Mesodermal cell (in vitro differentiated cells): ENCODE data around the gene LRRC9.
"Not testable (repeated sequence)": the region's sequence is repeated elsewhere in the genome, so short reads cannot be mapped to it uniquely, and the experiment has no call there.

Source experiments
- H3K27ac ChIP-seq: 2 replicates; pipeline ENCODE4 v1.7.0; 2013; ENCODE audit warnings: mild to moderate bottlenecking, low read depth, low read length, moderate library complexity; ENCODE audit not compliant: severe bottlenecking
- H3K36me3 ChIP-seq: 2 replicates; pipeline ENCODE4 v1.7.1; 2013; ENCODE audit warnings: mild to moderate bottlenecking, low read length, moderate library complexity; ENCODE audit not compliant: control insufficient read depth, insufficient read depth
- H3K4me1 ChIP-seq: one replicate; pipeline ENCODE4 v1.7.1; 2013; ENCODE audit warnings: mild to moderate bottlenecking, low read length; ENCODE audit not compliant: insufficient read depth, control insufficient read depth, poor library complexity, severe bottlenecking
- H3K4me3 ChIP-seq: 2 replicates; pipeline ENCODE4 v1.7.0; 2013; ENCODE audit warnings: low read length, control low read depth, mild to moderate bottlenecking; ENCODE audit not compliant: insufficient read depth, poor library complexity, severe bottlenecking; ENCODE audit errors: extremely low read depth
- H3K9me3 ChIP-seq: 2 replicates; pipeline ENCODE4 v1.7.1; 2013; ENCODE audit warnings: mild to moderate bottlenecking, low read length, moderate library complexity; ENCODE audit not compliant: control insufficient read depth
- WGBS, 2 experiments: methylation state at CpG; one replicate each; pipeline ENCODE4 v1.1.5; 2013; ENCODE audit warnings: missing lambda C conversion rate in 2 of 2; ENCODE audit not compliant: insufficient coverage in 2 of 2; 5-methylcytosine and 5-hydroxymethylcytosine counted together

LRRC9 gene

DNA sequence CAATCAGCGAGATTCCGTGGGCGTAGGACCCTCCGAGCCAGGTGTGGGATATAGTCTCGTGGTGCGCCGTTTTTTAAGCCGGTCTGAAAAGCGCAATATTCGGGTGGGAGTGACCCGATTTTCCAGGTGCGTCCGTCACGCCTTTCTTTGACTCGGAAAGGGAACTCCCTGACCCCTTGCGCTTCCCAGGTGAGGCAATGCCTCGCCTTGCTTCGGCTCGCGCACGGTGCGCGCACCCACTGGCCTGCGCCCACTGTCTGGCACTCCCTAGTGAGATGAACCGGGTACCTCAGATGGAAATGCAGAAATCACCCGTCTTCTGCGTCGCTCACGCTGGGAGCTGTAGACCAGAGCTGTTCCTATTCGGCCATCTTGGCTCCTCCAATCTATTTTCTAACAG is 32.2 kb downstream of the LRRC9 start:
- H3K4me3 ChIP-seq, H3K4me1 ChIP-seq, H3K27ac ChIP-seq, H3K9me3 ChIP-seq, H3K36me3 ChIP-seq: not testable (repeated sequence)
- 60% methylated on average over 1 of the region's 30 CpGs; no CpG with 5 or more reads in 1 of the 2 experiments for WGBS, 2 experiments

- not testable (repeated sequence) for H3K9me3 ChIP-seq, H3K4me3 ChIP-seq, H3K4me1 ChIP-seq, H3K27ac ChIP-seq, H3K36me3 ChIP-seq
- WGBS, 2 experiments, result 65 to 74% methylated on average over 3 of the region's 4 CpGs
Observed at GRCh38 chr14:59957890-59958289, 37.9 kb downstream of the LRRC9 start.

DNA sequence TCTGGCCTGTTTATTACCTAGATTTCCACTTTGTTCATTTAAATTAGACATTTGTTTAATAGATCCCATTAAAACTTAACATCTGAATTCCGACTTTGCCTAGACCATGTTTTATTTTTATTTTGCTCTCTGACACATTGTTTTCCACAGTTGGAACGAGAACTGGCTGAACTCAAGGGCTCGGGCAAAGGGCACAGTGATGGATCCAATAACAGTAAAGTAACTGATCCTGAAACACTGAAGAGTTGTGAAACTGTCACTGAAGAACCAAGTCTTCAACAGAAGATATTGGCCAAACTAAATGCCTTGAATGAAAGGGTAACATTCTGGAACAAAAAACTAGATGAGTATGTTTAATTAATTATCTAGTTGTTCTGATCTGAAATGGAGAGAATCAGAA is 39.7 kb downstream of the LRRC9 start:
- no peaks in the 10 kb centered on the region for H3K4me1 ChIP-seq
- 85 to 94% methylated on average over 3 of the region's 3 CpGs for WGBS, 2 experiments
- H3K27ac ChIP-seq, result no peak overlapping the region
- no peak overlapping the region for H3K4me3 ChIP-seq
- H3K9me3 ChIP-seq, result no peaks in the 10 kb centered on the region
- H3K36me3 ChIP-seq, result no peaks in the 10 kb centered on the region

DNA sequence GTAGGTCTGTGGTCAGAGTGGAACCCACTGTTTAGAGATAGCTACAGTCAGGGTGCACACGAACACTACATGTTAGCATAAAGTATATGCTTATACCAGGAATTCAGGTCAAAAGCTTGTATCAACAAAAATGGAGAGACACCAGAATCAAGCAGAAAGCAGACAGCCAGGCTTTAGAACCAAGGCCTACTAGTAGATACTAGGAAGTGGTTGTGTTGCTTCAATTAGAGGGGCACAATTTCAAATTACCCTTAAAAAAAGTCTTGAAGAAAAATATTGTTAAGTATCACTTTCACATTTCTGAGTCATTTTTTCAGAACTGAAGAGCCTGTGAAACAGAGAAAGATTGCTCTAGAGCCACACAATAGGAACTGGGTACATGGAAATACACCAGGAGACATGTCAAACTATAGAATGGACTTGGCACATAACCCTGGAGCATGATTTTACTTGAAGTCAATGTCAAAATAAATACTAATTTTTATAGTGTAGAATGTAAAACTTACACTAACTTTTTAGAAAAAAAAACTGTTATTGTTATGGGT is 41.6 kb downstream of the LRRC9 start:
- Histone ChIP-seq H3K4me3 (no peak overlapping the region), H3K4me1 (no peaks in the 10 kb centered on the region), H3K9me3 (no peaks in the 10 kb centered on the region), H3K27ac (no peak overlapping the region), H3K36me3 (no peaks in the 10 kb centered on the region)
- no CpG with 5 or more reads among the region's 1 CpG for WGBS, 2 experiments

GRCh38 chr14:59964251-59965007 is 44.5 kb downstream of the LRRC9 start:
- Histone ChIP-seq H3K27ac (no peak overlapping the region), H3K9me3 (no peaks in the 10 kb centered on the region), H3K4me1 (no peaks in the 10 kb centered on the region), H3K36me3 (no peaks in the 10 kb centered on the region), H3K4me3 (no peak overlapping the region)
- WGBS, 2 experiments, result 75 to 86% methylated on average over 2 to 3 of the region's 5 CpGs

DNA sequence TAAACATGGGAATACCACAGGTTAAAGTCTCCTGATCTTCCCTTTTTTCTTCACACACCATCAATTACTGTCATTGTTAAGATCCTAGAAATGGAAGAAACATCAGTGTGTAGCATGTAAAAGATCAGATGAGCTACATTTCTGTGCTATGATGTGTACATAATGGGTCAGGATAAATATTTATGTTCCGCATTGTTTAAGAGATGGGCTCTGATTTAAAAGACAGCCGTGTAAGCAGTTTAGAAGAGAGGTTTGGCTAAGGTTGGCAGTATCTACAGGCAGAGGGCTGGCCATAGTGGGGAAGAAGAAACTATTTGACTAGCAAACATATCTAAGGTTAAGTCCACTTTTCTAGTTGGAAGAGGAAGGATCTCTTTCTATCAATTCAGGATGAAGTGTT is 49.4 kb downstream of the LRRC9 start:
- Histone ChIP-seq H3K9me3 (no peaks in the 10 kb centered on the region), H3K4me3 (no peak overlapping the region), H3K4me1 (no peaks in the 10 kb centered on the region), H3K36me3 (no peaks in the 10 kb centered on the region), H3K27ac (no peak overlapping the region)
- WGBS, 2 experiments, result 82 to 94% methylated on average over 2 of the region's 2 CpGs

- Histone ChIP-seq H3K9me3 (no peaks in the 10 kb centered on the region), H3K36me3 (no peaks in the 10 kb centered on the region), H3K27ac (no peak overlapping the region), H3K4me3 (no peak overlapping the region), H3K4me1 (no peaks in the 10 kb centered on the region)
Observed at GRCh38 chr14:59981564-59981963, 61.6 kb downstream of the LRRC9 start.

GRCh38 chr14:59983048-59983447 is 63.1 kb downstream of the LRRC9 start:
- Histone ChIP-seq H3K36me3 (no peaks in the 10 kb centered on the region), H3K9me3 (no peaks in the 10 kb centered on the region), H3K4me1 (no peaks in the 10 kb centered on the region), H3K27ac (no peak overlapping the region), H3K4me3 (no peak overlapping the region)

DNA sequence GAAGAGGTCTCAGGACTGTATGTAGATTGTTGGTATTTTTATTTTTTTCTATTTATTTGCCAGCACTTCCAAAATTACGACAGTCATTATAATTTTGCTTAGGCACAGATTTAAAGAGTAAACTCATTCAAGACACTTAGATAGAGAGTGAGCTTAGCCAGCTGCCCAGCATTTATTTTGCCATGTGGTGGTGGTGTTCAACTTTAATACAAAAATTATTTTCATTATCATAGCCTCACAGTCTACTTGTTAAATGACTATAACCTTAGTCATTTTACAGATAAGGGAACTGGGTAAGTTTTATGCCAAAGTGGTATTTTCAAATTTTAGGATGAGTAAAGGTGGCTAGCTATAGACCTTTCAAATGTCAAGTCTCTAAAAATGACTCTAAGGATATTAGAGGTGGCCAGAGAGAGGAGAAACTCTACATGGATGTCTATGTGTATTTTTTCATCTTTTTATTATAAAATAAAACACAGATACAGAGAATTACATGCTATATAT is 66.7 kb downstream of the LRRC9 start:
- WGBS, 2 experiments, result no CpG with 5 or more reads among the region's 1 CpG
- Histone ChIP-seq H3K36me3 (no peaks in the 10 kb centered on the region), H3K4me3 (no peak overlapping the region), H3K27ac (no peak overlapping the region), H3K9me3 (peaks cover 11% of the 10 kb centered on the region), H3K4me1 (no peaks in the 10 kb centered on the region)

GRCh38 chr14:59997449-59997848 is 77.5 kb downstream of the LRRC9 start:
- H3K27ac ChIP-seq, result no peak overlapping the region
- H3K9me3 ChIP-seq, result no peaks in the 10 kb centered on the region
- no peaks in the 10 kb centered on the region for H3K4me1 ChIP-seq
- no peak overlapping the region for H3K4me3 ChIP-seq
- no peaks in the 10 kb centered on the region for H3K36me3 ChIP-seq

- Histone ChIP-seq H3K4me1 (no peaks in the 10 kb centered on the region), H3K36me3 (no peaks in the 10 kb centered on the region), H3K9me3 (no peaks in the 10 kb centered on the region), H3K27ac (no peak overlapping the region), H3K4me3 (no peak overlapping the region)
Observed at GRCh38 chr14:59997966-59998365, 78.0 kb downstream of the LRRC9 start.
